ENCODE results near the gene GNG7. TPM values are rescaled to one million over a fixed set of nuclear protein-coding genes. Genes with fewer than 3 reads are reported as not detected.
"Not testable (repeated sequence)": the region's sequence is repeated elsewhere in the genome, so short reads cannot be mapped to it uniquely, and the experiment has no call there.

The GNG7 gene
- total RNA-seq, 2 experiments from 2014 or later = 1.1 to 1.2 TPM

- no peaks in the 10 kb centered on the region for H3K27me3 Mint-ChIP-seq
- peak; percentile 85 for DNase-seq
Measured at GRCh38 chr19:2648528-2648937, 54.0 kb downstream of the GNG7 start.

GRCh38 chr19:2648099-2648498, 54.4 kb downstream of the GNG7 start:
- CTCF ChIA-PET = interaction anchor here (0.5 to 2.4 kb wide), 46 partner anchors 9 to 648 kb away, joined by 3 to 39 read pairs (median 4); partner anchors contain the start of genes GNG7, SGTA and SLC39A3
- Mint-ChIP-seq H3K36me3 (ENCODE audit: low read depth) (no peaks in the 10 kb centered on the region), H3K27me3 (no peaks in the 10 kb centered on the region), H3K9me3 (ENCODE audit: low read depth) (no peaks in the 10 kb centered on the region), H3K27ac (no peak overlapping the region), H3K4me1 (no peaks in the 10 kb centered on the region), H3K4me3 (no peak overlapping the region)
- intact Hi-C loops (cut with DNase I, micrococcal nuclease) = loop anchor here (1.0 to 10.0 kb wide), 4 partner anchors 101 to 457 kb away; no protein-coding TSS in a partner anchor
- ATAC-seq (peak; percentile 23), DNase-seq (no peak)
- POLR2A ChIA-PET = interaction anchor here (0.6 to 0.7 kb wide), 3 partner anchors 24 to 208 kb away, joined by 4 to 9 read pairs (median 5); no protein-coding TSS in a partner anchor

More at GRCh38 chr19:2648528-2648937, 54.0 kb downstream of the GNG7 start:
- intact Hi-C loops (cut with DNase I, micrococcal nuclease) = loop anchor here (1.0 to 10.0 kb wide), 4 partner anchors 101 to 456 kb away; no protein-coding TSS in a partner anchor
- Mint-ChIP-seq H3K4me3 (no peak overlapping the region), H3K36me3 (ENCODE audit: low read depth) (no peaks in the 10 kb centered on the region), H3K9me3 (ENCODE audit: low read depth) (no peaks in the 10 kb centered on the region), H3K27ac (no peak overlapping the region), H3K4me1 (no peaks in the 10 kb centered on the region)
- ATAC-seq = peak; percentile 89
- ChIA-PET POLR2A (interaction anchor here (0.6 to 0.7 kb wide), 3 partner anchors 24 to 208 kb away, joined by 4 to 9 read pairs (median 5); no protein-coding TSS in a partner anchor), CTCF (interaction anchor here (0.5 to 2.4 kb wide), 48 partner anchors 9 to 648 kb away, joined by 3 to 39 read pairs (median 4); partner anchors contain the start of genes GNG7, SGTA and SLC39A3)

- DNase-seq = no peak
- CTCF ChIA-PET = interaction anchor here (0.5 to 2.1 kb wide), 7 partner anchors 15 to 431 kb away, joined by 3 to 14 read pairs (median 5); no protein-coding TSS in a partner anchor
- H3K27me3 Mint-ChIP-seq = no peaks in the 10 kb centered on the region
- POLR2A ChIA-PET = no interaction called here
- intact Hi-C loops (cut with DNase I, micrococcal nuclease) = loop anchor here in 1 of 2 experiments (10.0 kb wide), 1 partner anchor 458 kb away; no protein-coding TSS in a partner anchor
- H3K4me3 Mint-ChIP-seq = no peak overlapping the region
- H3K4me1 Mint-ChIP-seq = no peaks in the 10 kb centered on the region
- no peaks in the 10 kb centered on the region for H3K9me3 Mint-ChIP-seq (ENCODE audit: low read depth)
- no peak for ATAC-seq
- H3K36me3 Mint-ChIP-seq (ENCODE audit: low read depth) = no peaks in the 10 kb centered on the region
- no peak overlapping the region for H3K27ac Mint-ChIP-seq
Measured at GRCh38 chr19:2646866-2647535, 55.5 kb downstream of the GNG7 start.

GRCh38 chr19:2645826-2646225, 56.7 kb downstream of the GNG7 start:
- POLR2A ChIA-PET = no interaction called here
- no peaks in the 10 kb centered on the region for H3K4me1 Mint-ChIP-seq
- no peaks in the 10 kb centered on the region for H3K27me3 Mint-ChIP-seq
- DNase-seq = no peak
- intact Hi-C loops (cut with DNase I, micrococcal nuclease) = loop anchor here in 1 of 2 experiments (10.0 kb wide), 1 partner anchor 459 kb away; no protein-coding TSS in a partner anchor
- H3K36me3 Mint-ChIP-seq (ENCODE audit: low read depth) = no peaks in the 10 kb centered on the region
- no peaks in the 10 kb centered on the region for H3K9me3 Mint-ChIP-seq (ENCODE audit: low read depth)
- ATAC-seq = no peak
- H3K27ac Mint-ChIP-seq = no peak overlapping the region
- no peak overlapping the region for H3K4me3 Mint-ChIP-seq
- CTCF ChIA-PET = interaction anchor here (0.8 kb wide), 1 partner anchor 104 kb away, joined by 4 read pairs; no protein-coding TSS in a partner anchor

- H3K4me1 Mint-ChIP-seq; H3K36me3 Mint-ChIP-seq (ENCODE audit: low read depth); H3K4me3 Mint-ChIP-seq; DNase-seq; ATAC-seq; H3K27ac Mint-ChIP-seq; POLR2A ChIA-PET; H3K9me3 Mint-ChIP-seq (ENCODE audit: low read depth); H3K27me3 Mint-ChIP-seq: not testable (repeated sequence)
- CTCF ChIA-PET = interaction anchor here (1.4 kb wide), 1 partner anchor 107 kb away, joined by 4 read pairs; no protein-coding TSS in a partner anchor
- intact Hi-C loops (cut with DNase I, micrococcal nuclease) = loop anchor here in 1 of 2 experiments (10.0 kb wide), 1 partner anchor 462 kb away; no protein-coding TSS in a partner anchor
Measured at GRCh38 chr19:2643123-2643737, 59.3 kb downstream of the GNG7 start.

GRCh38 chr19:2641332-2641698, 61.2 kb downstream of the GNG7 start:
- intact Hi-C loops (cut with DNase I, micrococcal nuclease) = loop anchor here in 1 of 2 experiments (10.0 kb wide), 1 partner anchor 463 kb away; no protein-coding TSS in a partner anchor
- POLR2A ChIA-PET = no interaction called here
- CTCF ChIA-PET = no interaction called here
- H3K9me3 Mint-ChIP-seq (ENCODE audit: low read depth) = no peaks in the 10 kb centered on the region
- ATAC-seq = no peak
- H3K27ac Mint-ChIP-seq = no peak overlapping the region
- no peaks in the 10 kb centered on the region for H3K36me3 Mint-ChIP-seq (ENCODE audit: low read depth)
- no peak for DNase-seq
- H3K27me3 Mint-ChIP-seq = peaks cover 4% of the 10 kb centered on the region
- peaks cover 12% of the 10 kb centered on the region for H3K4me1 Mint-ChIP-seq
- no peak overlapping the region for H3K4me3 Mint-ChIP-seq

GRCh38 chr19:2640563-2641331, 61.7 kb downstream of the GNG7 start:
- intact Hi-C loops (cut with DNase I, micrococcal nuclease) = loop anchor here in 1 of 2 experiments (10.0 kb wide), 1 partner anchor 464 kb away; no protein-coding TSS in a partner anchor
- peaks cover 12% of the 10 kb centered on the region for H3K4me1 Mint-ChIP-seq
- H3K27ac Mint-ChIP-seq = no peak overlapping the region
- DNase-seq = no peak
- H3K36me3 Mint-ChIP-seq (ENCODE audit: low read depth) = no peaks in the 10 kb centered on the region
- POLR2A ChIA-PET = no interaction called here
- ATAC-seq = no peak
- CTCF ChIA-PET = interaction anchor here (0.7 to 0.9 kb wide), 2 partner anchors 95 to 713 kb away, joined by 3 to 5 read pairs; no protein-coding TSS in a partner anchor
- H3K4me3 Mint-ChIP-seq = no peak overlapping the region
- H3K9me3 Mint-ChIP-seq (ENCODE audit: low read depth) = no peaks in the 10 kb centered on the region
- peaks cover 4% of the 10 kb centered on the region for H3K27me3 Mint-ChIP-seq

- Mint-ChIP-seq H3K4me1 (peaks cover 12% of the 10 kb centered on the region), H3K9me3 (ENCODE audit: low read depth) (no peaks in the 10 kb centered on the region), H3K36me3 (ENCODE audit: low read depth) (no peaks in the 10 kb centered on the region), H3K4me3 (no peak overlapping the region), H3K27me3 (peaks cover 4% of the 10 kb centered on the region), H3K27ac (no peak overlapping the region)
- DNase-seq (no peak), ATAC-seq (no peak)
- intact Hi-C loops (cut with DNase I, micrococcal nuclease) = loop anchor here in 1 of 2 experiments (10.0 kb wide), 1 partner anchor 465 kb away; no protein-coding TSS in a partner anchor
- ChIA-PET POLR2A (no interaction called here), CTCF (interaction anchor here (0.6 to 1.1 kb wide), 4 partner anchors 10 to 712 kb away, joined by 3 to 5 read pairs (median 3); no protein-coding TSS in a partner anchor)
Measured at GRCh38 chr19:2639999-2640398, 62.5 kb downstream of the GNG7 start.

- CTCF ChIA-PET = interaction anchor here (0.6 to 3.1 kb wide), 4 partner anchors 11 to 165 kb away, joined by 3 to 23 read pairs (median 7); no protein-coding TSS in a partner anchor
Measured at GRCh38 chr19:2638417-2638940, 64.0 kb downstream of the GNG7 start.

GRCh38 chr19:2636897-2637683, 65.4 kb downstream of the GNG7 start:
- H3K9me3 Mint-ChIP-seq (ENCODE audit: low read depth) = no peaks in the 10 kb centered on the region
- peaks cover 12% of the 10 kb centered on the region for H3K4me1 Mint-ChIP-seq
- DNase-seq = peak; percentile 87
- peaks cover 4% of the 10 kb centered on the region for H3K27me3 Mint-ChIP-seq
- intact Hi-C loops (cut with DNase I, micrococcal nuclease) = loop anchor here (1.0 to 2.0 kb wide), 5 partner anchors 16 to 401 kb away; partner anchors contain the start of genes PLEKHJ1 (in 1 of the 2) and SF3A2 (in 1 of the 2)
- H3K27ac Mint-ChIP-seq = no peak overlapping the region
- peak; percentile 81 for ATAC-seq
- H3K36me3 Mint-ChIP-seq (ENCODE audit: low read depth) = no peaks in the 10 kb centered on the region
- no peak overlapping the region for H3K4me3 Mint-ChIP-seq
- CTCF ChIA-PET = interaction anchor here (0.6 to 3.1 kb wide), 24 partner anchors 9 to 315 kb away, joined by 3 to 23 read pairs (median 4); partner anchors contain the start of genes GADD45B and LMNB2
- POLR2A ChIA-PET = interaction anchor here (0.6 to 1.2 kb wide), 5 partner anchors 16 to 309 kb away, joined by 3 to 10 read pairs (median 3); partner anchors contain the start of gene LSM7

More at GRCh38 chr19:2638417-2638940, 64.0 kb downstream of the GNG7 start:
- peaks cover 4% of the 10 kb centered on the region for H3K27me3 Mint-ChIP-seq
- H3K36me3 Mint-ChIP-seq (ENCODE audit: low read depth) = no peaks in the 10 kb centered on the region
- no peak overlapping the region for H3K27ac Mint-ChIP-seq
- intact Hi-C loops (cut with DNase I, micrococcal nuclease) = no loop called here
- POLR2A ChIA-PET = no interaction called here
- no peak for ATAC-seq
- no peak for DNase-seq
- no peaks in the 10 kb centered on the region for H3K9me3 Mint-ChIP-seq (ENCODE audit: low read depth)
- H3K4me3 Mint-ChIP-seq = no peak overlapping the region
- peaks cover 12% of the 10 kb centered on the region for H3K4me1 Mint-ChIP-seq
